ENCODE data around the gene MGRN1.

The MGRN1 gene

DNA sequence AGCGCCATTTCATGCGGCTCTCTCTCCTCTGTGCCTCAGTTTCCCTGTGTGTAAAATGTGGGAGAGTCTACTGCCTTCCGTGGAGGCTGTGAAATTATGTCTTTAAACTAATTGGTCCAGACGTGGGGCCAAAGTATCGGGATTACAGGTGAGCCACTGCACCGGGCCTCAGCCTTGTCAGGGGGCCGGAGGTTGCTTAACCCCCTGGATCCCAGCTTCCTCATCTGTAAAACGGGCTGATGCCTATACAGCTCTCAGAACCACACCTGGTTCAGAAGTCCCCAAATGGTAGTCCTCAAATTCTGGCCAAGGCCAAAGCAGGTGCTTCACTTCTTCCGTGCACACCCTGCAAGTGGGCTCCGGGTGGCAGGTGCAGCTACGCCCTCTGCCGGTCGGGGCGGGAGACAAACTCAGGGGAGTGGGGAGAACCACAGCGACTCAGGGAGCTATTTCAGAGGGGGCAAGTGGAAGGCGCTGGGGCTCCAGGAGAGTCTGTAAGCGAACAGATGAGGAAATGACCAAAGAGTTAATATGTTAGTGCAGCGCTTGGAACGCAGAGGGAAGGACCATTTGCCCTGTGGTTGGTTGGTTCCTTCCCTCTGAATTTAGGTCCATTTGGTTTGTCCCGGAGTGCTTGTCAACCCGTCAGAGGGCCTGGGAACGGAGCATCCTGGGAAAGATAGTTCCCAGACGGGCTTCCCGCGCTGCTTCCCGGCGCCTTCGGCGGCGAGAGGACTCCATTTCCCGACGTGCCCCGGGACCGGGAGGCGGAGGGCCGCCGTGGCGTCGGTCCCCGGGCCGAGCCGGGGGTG is at the start of gene MGRN1:
Gene MGRN1, plus strand, starts transcription at position 812 of the 812 bp plus-strand sequence. CDS start 135 bp downstream, outside the sequence.
- Histone ChIP-seq H3K9ac (ENCODE audit: low read depth, low read length) (peak within 1 kb of the TSS; percentile 90), H3K27me3 (ENCODE audit: insufficient read depth, low read length) (no peaks in the 10 kb centered on the region), H3K36me3 (ENCODE audit: insufficient read depth, low read depth, low read length) (0 out of 2 replicates have a peak, but pooled peaks cover 6% of the 10 kb centered on the region), H3K9me3 (ENCODE audit: insufficient read depth, low read depth, low read length) (no peaks in the 10 kb centered on the region), H3K4me3 (ENCODE audit: low read length) (peak within 1 kb of the TSS; percentile 97), H3K4me1 (ENCODE audit: insufficient read depth, low read length) (0 out of 2 replicates have a peak, but pooled peaks cover 6% of the 10 kb centered on the region), H3K27ac (ENCODE audit: low read length) (peak within 1 kb of the TSS; percentile 79)

DNA sequence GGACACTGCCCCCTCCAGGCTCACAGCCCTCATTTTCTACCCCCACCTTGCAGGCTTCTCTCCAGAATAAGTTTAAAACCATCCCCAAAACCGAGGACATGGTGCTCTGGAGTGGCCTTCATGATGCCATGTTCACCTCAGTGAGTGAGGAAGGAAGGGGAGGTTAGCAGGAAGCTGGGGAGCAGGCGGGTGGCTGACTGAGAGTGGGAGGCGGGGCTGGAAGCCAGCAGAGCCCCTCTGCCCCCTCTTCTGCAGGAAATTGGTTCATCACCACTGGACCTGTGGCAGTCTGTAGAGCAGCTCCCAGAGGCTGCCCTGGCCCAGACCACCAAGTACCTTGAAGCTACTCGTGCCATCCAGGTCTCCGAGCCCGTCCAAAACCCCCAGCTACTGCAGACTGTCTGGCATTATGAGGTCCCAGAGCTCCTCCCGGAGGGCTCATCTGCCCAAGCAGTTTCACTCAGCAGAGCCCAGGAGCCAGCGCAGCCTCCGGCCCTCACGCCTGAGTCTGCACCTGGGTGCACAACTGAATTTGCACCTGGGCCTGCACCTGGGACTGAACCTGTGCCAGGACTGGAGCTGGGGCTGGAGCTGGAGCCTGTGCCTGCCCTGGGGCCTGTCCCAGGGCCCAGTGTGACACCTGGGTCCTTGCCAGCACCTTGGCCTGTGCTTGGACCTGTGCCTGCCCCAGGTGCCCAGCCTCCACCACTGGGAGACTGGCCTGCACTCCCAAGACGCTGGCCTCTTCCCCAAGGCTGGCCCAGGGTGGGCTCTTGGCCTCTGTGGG is 49.5 kb upstream of the MGRN1 start:
- Histone ChIP-seq H3K36me3 (ENCODE audit: insufficient read depth, low read depth, low read length) (no peaks in the 10 kb centered on the region), H3K4me3 (ENCODE audit: low read length) (no peak overlapping the region), H3K9ac (ENCODE audit: low read depth, low read length) (no peak overlapping the region), H3K4me1 (ENCODE audit: insufficient read depth, low read length) (peaks cover 14% of the 10 kb centered on the region), H3K27me3 (ENCODE audit: insufficient read depth, low read length) (no peaks in the 10 kb centered on the region), H3K27ac (ENCODE audit: low read length) (no peak overlapping the region), H3K9me3 (ENCODE audit: insufficient read depth, low read depth, low read length) (no peaks in the 10 kb centered on the region)

DNA sequence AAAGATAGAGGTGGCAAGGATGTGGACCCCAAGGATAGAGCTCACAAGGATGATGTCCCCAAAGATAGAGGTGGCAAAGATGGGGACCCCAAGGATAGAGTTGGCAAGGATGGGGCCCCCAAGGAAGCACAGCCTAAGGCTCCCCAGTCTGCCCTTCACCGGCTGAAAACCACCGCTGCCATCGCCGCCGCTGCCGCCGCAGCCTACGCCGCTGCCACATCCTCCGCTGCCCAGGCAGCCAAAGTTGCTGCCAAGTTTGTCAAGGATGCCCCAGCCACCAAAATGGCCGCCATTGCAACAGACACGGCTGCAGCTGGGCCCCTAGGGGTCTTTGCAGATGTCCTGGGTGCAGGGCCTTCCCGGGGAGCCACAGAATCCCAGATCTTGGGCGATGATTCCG is 48.6 kb upstream of the MGRN1 start:
- H3K9ac ChIP-seq (ENCODE audit: low read depth, low read length) = no peak overlapping the region
- H3K9me3 ChIP-seq (ENCODE audit: insufficient read depth, low read depth, low read length) = no peaks in the 10 kb centered on the region
- H3K36me3 ChIP-seq (ENCODE audit: insufficient read depth, low read depth, low read length) = no peaks in the 10 kb centered on the region
- H3K27me3 ChIP-seq (ENCODE audit: insufficient read depth, low read length) = no peaks in the 10 kb centered on the region
- H3K4me1 ChIP-seq (ENCODE audit: insufficient read depth, low read length) = peaks cover 6% of the 10 kb centered on the region
- no peak overlapping the region for H3K4me3 ChIP-seq (ENCODE audit: low read length)
- no peak overlapping the region for H3K27ac ChIP-seq (ENCODE audit: low read length)

DNA sequence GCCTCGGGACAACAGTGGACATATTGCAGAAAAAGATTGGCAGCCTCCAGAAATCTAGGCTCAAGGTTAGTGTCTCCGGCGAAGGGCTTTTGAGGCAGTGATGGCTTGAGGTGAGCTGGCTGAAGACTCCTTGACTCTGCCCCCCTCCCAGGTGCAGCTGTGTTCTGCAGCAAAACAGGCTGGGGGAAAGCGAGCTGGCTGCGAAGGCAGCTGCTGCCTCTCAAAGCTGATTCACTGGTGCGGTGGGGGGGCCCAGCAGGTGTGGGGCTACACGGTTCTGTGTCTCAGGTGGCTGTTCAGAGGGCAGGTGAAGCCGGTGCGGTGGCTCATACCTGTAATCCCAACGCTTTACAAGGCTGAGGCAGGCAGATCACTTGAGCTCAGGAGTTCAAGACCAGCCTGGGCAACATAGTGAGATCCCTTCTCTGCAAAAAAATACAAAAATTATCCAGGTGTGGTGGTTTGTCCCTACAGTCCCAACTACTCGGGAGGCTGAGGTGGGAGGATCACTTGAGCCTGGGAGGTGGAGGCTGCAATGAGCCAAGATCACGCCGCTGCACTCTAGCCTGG is 45.6 kb upstream of the MGRN1 start:
- Histone ChIP-seq H3K27ac (ENCODE audit: low read length) (no peak overlapping the region), H3K9me3 (ENCODE audit: insufficient read depth, low read depth, low read length) (no peaks in the 10 kb centered on the region), H3K36me3 (ENCODE audit: insufficient read depth, low read depth, low read length) (no peaks in the 10 kb centered on the region), H3K4me1 (ENCODE audit: insufficient read depth, low read length) (no peaks in the 10 kb centered on the region), H3K4me3 (ENCODE audit: low read length) (no peak overlapping the region), H3K9ac (ENCODE audit: low read depth, low read length) (no peak overlapping the region), H3K27me3 (ENCODE audit: insufficient read depth, low read length) (no peaks in the 10 kb centered on the region)

DNA sequence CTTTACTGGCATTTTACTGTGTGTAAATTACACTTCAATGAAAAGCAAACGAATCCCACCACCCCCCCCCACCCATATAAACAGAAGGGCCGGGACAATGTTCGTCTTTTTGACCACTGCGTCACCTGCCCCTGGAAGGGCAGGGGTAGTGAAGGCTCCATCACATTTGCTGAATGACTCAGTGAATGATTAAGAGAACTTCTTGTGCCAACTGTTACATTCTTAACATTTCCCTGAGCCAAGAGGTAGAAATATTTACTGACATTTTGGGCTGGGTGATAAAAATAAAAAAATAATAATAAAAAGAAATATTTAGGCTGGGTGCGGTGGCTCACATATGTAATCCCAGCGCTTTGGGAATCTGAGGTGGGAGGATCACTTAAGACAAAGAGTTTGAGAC is 44.4 kb upstream of the MGRN1 start:
- H3K4me3 ChIP-seq (ENCODE audit: low read length) = no peak overlapping the region
- H3K27me3 ChIP-seq (ENCODE audit: insufficient read depth, low read length) = no peaks in the 10 kb centered on the region
- no peaks in the 10 kb centered on the region for H3K36me3 ChIP-seq (ENCODE audit: insufficient read depth, low read depth, low read length)
- no peaks in the 10 kb centered on the region for H3K9me3 ChIP-seq (ENCODE audit: insufficient read depth, low read depth, low read length)
- no peak overlapping the region for H3K27ac ChIP-seq (ENCODE audit: low read length)
- no peak overlapping the region for H3K9ac ChIP-seq (ENCODE audit: low read depth, low read length)
- no peaks in the 10 kb centered on the region for H3K4me1 ChIP-seq (ENCODE audit: insufficient read depth, low read length)

DNA sequence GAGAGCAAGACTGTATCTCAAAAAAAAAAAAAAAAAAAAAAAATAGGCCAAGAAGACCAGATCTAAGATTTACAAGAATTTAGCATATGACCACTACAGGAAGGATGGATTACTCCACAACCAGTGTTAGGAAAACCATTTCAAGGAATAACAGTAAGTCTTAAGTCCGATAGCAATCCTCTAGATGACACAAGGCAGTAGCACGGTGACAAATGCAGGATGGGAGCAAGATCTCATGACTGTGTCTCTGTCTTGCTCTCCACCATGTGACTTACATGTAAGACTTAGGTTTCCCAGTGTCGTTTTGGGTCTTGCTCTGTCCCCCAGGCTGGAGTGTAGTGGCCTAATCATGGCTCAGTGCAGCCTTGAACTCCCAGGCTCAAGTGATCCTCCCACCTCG is 40.7 kb upstream of the MGRN1 start:
- no peaks in the 10 kb centered on the region for H3K4me1 ChIP-seq (ENCODE audit: insufficient read depth, low read length)
- 0 out of 2 replicates have a peak, but pooled peaks cover 6% of the 10 kb centered on the region for H3K27me3 ChIP-seq (ENCODE audit: insufficient read depth, low read length)
- no peaks in the 10 kb centered on the region for H3K36me3 ChIP-seq (ENCODE audit: insufficient read depth, low read depth, low read length)
- peaks cover 6% of the 10 kb centered on the region; the same call in 1 of the 2 replicates for H3K9me3 ChIP-seq (ENCODE audit: insufficient read depth, low read depth, low read length)
- H3K9ac ChIP-seq (ENCODE audit: low read depth, low read length) = no peak overlapping the region
- no peak overlapping the region for H3K27ac ChIP-seq (ENCODE audit: low read length)
- H3K4me3 ChIP-seq (ENCODE audit: low read length) = no peak overlapping the region

DNA sequence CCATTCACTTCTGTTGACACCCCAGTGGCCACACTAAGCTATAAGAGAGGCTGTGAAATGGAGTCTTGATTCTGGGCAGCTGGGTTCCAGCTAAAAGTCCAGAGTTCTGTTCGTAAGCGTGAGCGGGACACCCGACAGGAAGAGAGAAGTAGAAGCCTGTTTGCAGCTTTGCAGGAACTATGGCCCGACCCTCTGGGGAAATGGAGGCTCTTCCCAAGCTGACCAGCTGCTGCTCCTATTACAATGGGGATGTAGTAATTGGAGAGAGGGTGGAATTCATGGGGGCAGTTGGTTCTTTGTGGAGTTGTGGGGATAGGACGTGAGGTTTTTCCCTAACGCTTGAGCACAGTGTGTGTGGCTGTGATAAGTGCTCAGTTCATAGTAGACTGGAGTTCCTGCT is 38.3 kb upstream of the MGRN1 start:
- Histone ChIP-seq H3K4me3 (ENCODE audit: low read length) (no peak overlapping the region), H3K9ac (ENCODE audit: low read depth, low read length) (no peak overlapping the region), H3K27ac (ENCODE audit: low read length) (no peak overlapping the region), H3K36me3 (ENCODE audit: insufficient read depth, low read depth, low read length) (no peaks in the 10 kb centered on the region), H3K9me3 (ENCODE audit: insufficient read depth, low read depth, low read length) (peaks cover 6% of the 10 kb centered on the region; the same call in 1 of the 2 replicates), H3K27me3 (ENCODE audit: insufficient read depth, low read length) (0 out of 2 replicates have a peak, but pooled peaks cover 6% of the 10 kb centered on the region), H3K4me1 (ENCODE audit: insufficient read depth, low read length) (no peaks in the 10 kb centered on the region)

DNA sequence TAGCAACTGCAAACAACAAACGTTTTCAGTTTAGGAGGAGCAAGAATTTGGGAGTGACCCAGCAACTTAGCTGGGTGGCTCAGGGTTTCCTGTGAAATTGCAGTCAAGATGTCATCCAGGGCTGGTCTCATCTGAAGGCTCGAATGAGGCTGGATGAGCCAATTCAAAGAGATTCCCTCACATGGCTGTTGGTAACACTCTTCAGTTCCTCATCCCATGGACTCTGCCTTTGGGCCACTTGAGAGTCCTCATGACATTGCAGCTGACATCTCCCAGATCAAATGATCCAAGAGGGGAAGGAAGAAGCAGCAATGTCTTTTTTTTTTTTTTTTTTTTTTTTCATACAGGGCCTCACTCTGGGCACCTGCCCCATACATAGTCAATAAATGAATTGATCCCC is 36.2 kb upstream of the MGRN1 start:
- peaks cover 6% of the 10 kb centered on the region; the same call in 1 of the 2 replicates for H3K9me3 ChIP-seq (ENCODE audit: insufficient read depth, low read depth, low read length)
- 0 out of 2 replicates have a peak, but pooled peaks cover 6% of the 10 kb centered on the region for H3K27me3 ChIP-seq (ENCODE audit: insufficient read depth, low read length)
- no peak overlapping the region for H3K27ac ChIP-seq (ENCODE audit: low read length)

DNA sequence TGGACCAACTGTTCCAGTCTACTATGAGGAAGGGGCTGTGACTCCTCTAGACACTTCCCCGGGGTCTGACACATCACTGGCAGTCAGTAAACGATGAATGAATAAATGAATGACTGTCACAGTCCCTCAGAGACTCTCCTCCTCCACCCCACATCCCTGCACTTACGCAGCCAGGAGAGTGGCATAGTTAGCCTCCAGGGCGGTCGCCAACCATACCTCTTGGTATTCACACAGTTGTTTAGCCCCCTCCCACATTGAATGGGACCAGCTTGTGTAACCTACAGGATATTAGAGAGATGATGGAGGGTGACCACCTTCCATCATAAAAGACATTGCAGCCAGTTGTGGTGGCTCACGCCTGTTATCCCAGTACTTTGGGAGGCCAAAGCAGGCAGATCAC is 35.7 kb upstream of the MGRN1 start:
- H3K36me3 ChIP-seq (ENCODE audit: insufficient read depth, low read depth, low read length) = no peaks in the 10 kb centered on the region
- peaks cover 6% of the 10 kb centered on the region; the same call in 1 of the 2 replicates for H3K9me3 ChIP-seq (ENCODE audit: insufficient read depth, low read depth, low read length)
- no peak overlapping the region for H3K4me3 ChIP-seq (ENCODE audit: low read length)
- no peak overlapping the region for H3K9ac ChIP-seq (ENCODE audit: low read depth, low read length)
- no peak overlapping the region for H3K27ac ChIP-seq (ENCODE audit: low read length)
- 0 out of 2 replicates have a peak, but pooled peaks cover 6% of the 10 kb centered on the region for H3K27me3 ChIP-seq (ENCODE audit: insufficient read depth, low read length)
- peaks cover 7% of the 10 kb centered on the region; the same call in 1 of the 2 replicates for H3K4me1 ChIP-seq (ENCODE audit: insufficient read depth, low read length)

More for the DNA sequence above, 36.2 kb upstream of the MGRN1 start:
- Histone ChIP-seq H3K9ac (ENCODE audit: low read depth, low read length) (no peak overlapping the region), H3K36me3 (ENCODE audit: insufficient read depth, low read depth, low read length) (no peaks in the 10 kb centered on the region), H3K4me1 (ENCODE audit: insufficient read depth, low read length) (peaks cover 4% of the 10 kb centered on the region; the same call in 1 of the 2 replicates), H3K4me3 (ENCODE audit: low read length) (no peak overlapping the region)

DNA sequence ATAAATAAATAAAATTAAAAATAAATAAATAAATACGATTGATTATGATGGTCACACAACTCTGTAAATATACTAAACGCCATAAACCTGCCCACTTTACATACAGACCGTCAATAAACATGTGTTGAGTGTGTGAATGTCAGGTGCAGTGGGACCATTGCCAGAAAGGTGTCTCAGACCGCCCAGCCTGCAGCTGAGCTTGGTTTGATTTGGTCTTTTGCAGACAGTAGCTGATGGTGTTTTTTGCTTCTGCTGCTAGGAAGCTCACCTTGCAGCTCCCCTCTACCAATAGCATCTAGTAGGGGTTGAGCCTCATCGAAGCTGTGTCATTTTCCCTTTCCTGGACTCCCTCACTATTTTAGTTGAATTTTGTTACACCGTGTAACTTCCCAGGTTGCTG is 33.4 kb upstream of the MGRN1 start:
- 0 out of 2 replicates have a peak, but pooled peaks cover 6% of the 10 kb centered on the region for H3K27me3 ChIP-seq (ENCODE audit: insufficient read depth, low read length)
- H3K4me3 ChIP-seq (ENCODE audit: low read length) = no peak overlapping the region
- H3K36me3 ChIP-seq (ENCODE audit: insufficient read depth, low read depth, low read length) = no peaks in the 10 kb centered on the region
- no peak overlapping the region for H3K27ac ChIP-seq (ENCODE audit: low read length)
- peaks cover 7% of the 10 kb centered on the region; the same call in 1 of the 2 replicates for H3K4me1 ChIP-seq (ENCODE audit: insufficient read depth, low read length)
- H3K9me3 ChIP-seq (ENCODE audit: insufficient read depth, low read depth, low read length) = peaks cover 6% of the 10 kb centered on the region; the same call in 1 of the 2 replicates
- H3K9ac ChIP-seq (ENCODE audit: low read depth, low read length) = no peak overlapping the region; the same call in 1 of the 2 replicates

DNA sequence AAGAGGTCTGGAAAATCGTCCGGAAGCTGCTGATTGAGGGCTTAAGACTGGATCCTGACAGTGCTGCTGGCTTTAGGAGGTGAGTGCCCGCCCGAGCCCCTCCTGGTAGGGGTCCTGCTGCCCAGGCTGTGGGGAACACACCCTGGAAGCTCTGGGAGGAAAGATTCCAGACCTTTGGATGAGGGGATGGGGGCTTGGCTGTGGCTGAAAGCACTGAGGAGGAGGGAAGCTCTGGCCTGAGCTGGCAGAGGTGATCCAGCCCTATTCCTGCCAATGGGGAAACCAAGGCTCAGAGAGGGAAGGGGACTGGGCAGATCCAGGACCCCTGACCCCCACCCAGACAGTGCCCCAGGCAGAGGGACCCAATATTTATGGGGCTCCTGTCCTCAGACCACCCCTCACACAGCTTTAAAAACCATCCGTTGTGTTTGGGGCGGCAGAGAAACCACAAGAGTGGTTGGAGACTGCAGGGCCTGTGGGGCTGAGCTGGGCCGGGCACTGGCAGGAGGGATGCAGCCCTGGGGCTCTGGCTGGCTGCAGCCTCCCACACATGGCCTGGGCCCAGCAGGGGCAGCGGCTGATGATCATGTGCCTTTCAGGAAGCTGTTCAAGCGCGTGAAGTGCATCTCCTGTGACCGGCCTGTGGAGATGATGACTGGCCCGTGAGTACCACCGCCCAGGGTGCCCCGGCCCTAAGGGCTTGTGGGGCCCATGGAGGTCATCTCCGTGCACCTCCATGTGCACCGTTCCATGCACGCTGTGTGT is 32.7 kb upstream of the MGRN1 start:
- peaks cover 7% of the 10 kb centered on the region; the same call in 1 of the 2 replicates for H3K4me1 ChIP-seq (ENCODE audit: insufficient read depth, low read length)
- no peaks in the 10 kb centered on the region for H3K27me3 ChIP-seq (ENCODE audit: insufficient read depth, low read length)
- no peak overlapping the region for H3K27ac ChIP-seq (ENCODE audit: low read length)
- no peak overlapping the region for H3K9ac ChIP-seq (ENCODE audit: low read depth, low read length)
- H3K4me3 ChIP-seq (ENCODE audit: low read length) = no peak overlapping the region
- peaks cover 6% of the 10 kb centered on the region; the same call in 1 of the 2 replicates for H3K9me3 ChIP-seq (ENCODE audit: insufficient read depth, low read depth, low read length)
- H3K36me3 ChIP-seq (ENCODE audit: insufficient read depth, low read depth, low read length) = no peaks in the 10 kb centered on the region
